Measurements from ENCODE around the gene UBL5. TPM values are rescaled to one million over a fixed set of nuclear protein-coding genes. Genes with fewer than 3 reads are reported as not detected.
A peak's percentile ranks its signal among the peaks of the same experiment; 100 is the strongest.
"Not testable (repeated sequence)": the region's sequence is repeated elsewhere in the genome, so short reads cannot be mapped to it uniquely, and the experiment has no call there.

The UBL5 gene
- total RNA-seq, 1 donor: 111 TPM

DNA sequence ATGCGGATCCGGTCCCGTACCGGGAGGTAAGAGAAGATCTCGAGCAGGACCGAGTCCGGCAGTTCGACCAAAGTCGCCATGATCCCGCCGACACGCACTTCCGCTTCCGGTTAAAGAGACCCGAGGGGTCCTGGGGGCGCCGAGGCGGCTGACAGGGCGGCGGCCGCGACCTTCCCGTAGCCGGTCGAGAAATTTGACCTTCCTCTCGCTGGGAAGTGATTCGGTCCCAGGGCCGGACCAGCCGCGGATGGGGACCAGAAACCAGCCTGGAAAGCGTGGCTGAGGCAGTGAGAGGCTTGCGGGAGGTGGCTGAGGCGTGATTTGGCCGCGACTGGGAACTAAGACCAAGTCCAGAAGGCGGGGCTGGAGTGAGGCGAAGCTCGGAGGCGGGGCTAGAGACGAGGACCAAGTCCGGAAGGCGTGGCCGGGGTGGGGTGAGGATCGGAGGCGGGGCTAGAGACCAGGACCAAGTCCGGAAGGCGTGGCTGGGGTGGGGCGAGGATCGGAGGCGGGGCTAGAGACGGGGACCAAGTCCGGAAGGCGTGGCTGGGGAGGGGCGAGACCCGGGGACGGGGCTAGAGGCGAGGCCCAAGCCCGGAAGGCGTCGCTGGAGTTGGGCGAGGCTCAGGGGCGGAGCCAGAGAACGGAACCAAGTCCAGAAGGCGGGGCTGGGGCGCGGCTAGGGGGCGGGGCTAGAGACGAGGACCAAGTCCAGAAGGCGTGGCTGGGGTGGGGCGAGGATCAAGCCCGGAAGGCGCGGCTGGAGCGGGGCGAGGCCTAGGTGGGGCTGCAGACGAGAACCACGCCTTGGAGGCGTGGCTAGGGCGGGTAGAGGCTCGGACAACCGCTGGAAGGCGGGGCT lies 8.8 kb upstream of the UBL5 start, which contains the start of gene FBXL12:
Gene FBXL12, minus strand, starts transcription at position 346 of the 862 bp plus-strand sequence. Its CDS starts 266 bp downstream, at position 80.
- H4K20me1 ChIP-seq (ENCODE audit: insufficient read depth, low read length): peaks cover 6% of the 10 kb centered on the region
- peak within 1 kb of the TSS; percentile 92 for H3K27ac ChIP-seq (ENCODE audit: low read depth, low read length)
- no peaks in the 10 kb centered on the region for H3K27me3 ChIP-seq (ENCODE audit: insufficient read depth, low read length)
- H3K4me1 ChIP-seq (ENCODE audit: insufficient read depth, low read length): peaks cover 11% of the 10 kb centered on the region
- TF ChIP-seq, protein P1, sequence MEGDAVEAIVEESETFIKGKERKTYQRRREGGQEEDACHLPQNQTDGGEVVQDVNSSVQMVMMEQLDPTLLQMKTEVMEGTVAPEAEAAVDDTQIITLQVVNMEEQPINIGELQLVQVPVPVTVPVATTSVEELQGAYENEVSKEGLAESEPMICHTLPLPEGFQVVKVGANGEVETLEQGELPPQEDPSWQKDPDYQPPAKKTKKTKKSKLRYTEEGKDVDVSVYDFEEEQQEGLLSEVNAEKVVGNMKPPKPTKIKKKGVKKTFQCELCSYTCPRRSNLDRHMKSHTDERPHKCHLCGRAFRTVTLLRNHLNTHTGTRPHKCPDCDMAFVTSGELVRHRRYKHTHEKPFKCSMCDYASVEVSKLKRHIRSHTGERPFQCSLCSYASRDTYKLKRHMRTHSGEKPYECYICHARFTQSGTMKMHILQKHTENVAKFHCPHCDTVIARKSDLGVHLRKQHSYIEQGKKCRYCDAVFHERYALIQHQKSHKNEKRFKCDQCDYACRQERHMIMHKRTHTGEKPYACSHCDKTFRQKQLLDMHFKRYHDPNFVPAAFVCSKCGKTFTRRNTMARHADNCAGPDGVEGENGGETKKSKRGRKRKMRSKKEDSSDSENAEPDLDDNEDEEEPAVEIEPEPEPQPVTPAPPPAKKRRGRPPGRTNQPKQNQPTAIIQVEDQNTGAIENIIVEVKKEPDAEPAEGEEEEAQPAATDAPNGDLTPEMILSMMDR (IDR thresholded peaks at IDR 0.05; ENCODE audit: extremely low read depth, low read depth, low read length): no peak
- peak within 1 kb of the TSS; percentile 95 for H2AFZ ChIP-seq (ENCODE audit: low read length)
- no peaks in the 10 kb centered on the region for H3K9me3 ChIP-seq (ENCODE audit: low read depth, low read length)
- H3K36me3 ChIP-seq (ENCODE audit: insufficient read depth, low read length): peaks cover 2% of the 10 kb centered on the region
- DNase-seq (ENCODE audit: insufficient read length, low spot score, missing footprints): peak; percentile 98
- H3K4me3 ChIP-seq (ENCODE audit: insufficient read depth, low read length): peak within 1 kb of the TSS; percentile 100
- H3K4me2 ChIP-seq (ENCODE audit: insufficient read depth, low read length): peak within 1 kb of the TSS; percentile 99
- peaks cover 43% of the 10 kb centered on the region for H3K79me2 ChIP-seq (ENCODE audit: insufficient read depth, low read length)

DNA sequence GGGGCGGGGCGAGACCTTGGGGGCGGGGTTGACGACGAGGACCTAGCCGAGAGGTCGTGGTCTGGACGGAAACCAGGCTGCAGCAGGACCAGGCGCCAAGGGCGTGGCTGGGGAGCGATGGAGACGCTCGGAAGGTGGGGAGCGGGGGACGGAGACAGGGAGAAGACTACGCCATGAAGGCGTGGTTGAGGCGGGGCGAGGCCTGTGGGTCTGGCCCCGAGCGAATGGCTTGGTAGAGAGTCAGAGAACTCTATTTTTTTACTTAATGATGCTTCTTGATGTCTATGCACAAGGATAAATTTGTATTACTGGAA lies 8.2 kb upstream of the UBL5 start:
- Histone ChIP-seq H3K4me3 (ENCODE audit: insufficient read depth, low read length) (peak overlapping the region; percentile 63), H2AFZ (ENCODE audit: low read length) (peak overlapping the region; percentile 77), H3K79me2 (ENCODE audit: insufficient read depth, low read length) (peaks cover 40% of the 10 kb centered on the region), H3K27ac (ENCODE audit: low read depth, low read length) (no peak overlapping the region), H3K4me2 (ENCODE audit: insufficient read depth, low read length) (peak overlapping the region; percentile 68), H3K36me3 (ENCODE audit: insufficient read depth, low read length) (peaks cover 2% of the 10 kb centered on the region), H3K27me3 (ENCODE audit: insufficient read depth, low read length) (no peaks in the 10 kb centered on the region), H3K4me1 (ENCODE audit: insufficient read depth, low read length) (peaks cover 11% of the 10 kb centered on the region), H3K9me3 (ENCODE audit: low read depth, low read length) (no peaks in the 10 kb centered on the region), H4K20me1 (ENCODE audit: insufficient read depth, low read length) (peaks cover 6% of the 10 kb centered on the region)
- TF ChIP-seq, protein P1 (IDR thresholded peaks at IDR 0.05; ENCODE audit: extremely low read depth, low read depth, low read length): no peak
- no peak for DNase-seq (ENCODE audit: insufficient read length, low spot score, missing footprints)

DNA sequence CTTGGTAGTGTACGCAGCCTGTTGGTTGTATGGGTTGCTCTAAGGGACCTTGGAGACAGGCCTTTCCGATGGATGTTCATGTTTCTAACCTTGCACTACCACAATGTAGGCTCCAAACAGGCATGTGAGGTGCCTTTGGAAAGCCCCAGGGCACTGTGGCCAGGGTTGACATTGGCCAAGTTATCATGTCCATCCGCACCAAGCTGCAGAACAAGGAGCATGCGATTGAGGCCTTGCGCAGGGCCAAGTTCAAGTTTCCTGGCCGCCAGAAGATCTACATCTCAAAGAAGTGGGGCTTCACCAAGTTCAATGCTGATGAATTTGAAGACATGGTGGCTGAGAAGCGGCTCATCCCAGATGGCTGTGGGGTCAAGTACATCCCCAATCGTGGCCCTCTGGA lies 7.7 kb upstream of the UBL5 start:
- Histone ChIP-seq H3K4me1 (ENCODE audit: insufficient read depth, low read length) (peaks cover 11% of the 10 kb centered on the region), H3K79me2 (ENCODE audit: insufficient read depth, low read length) (peaks cover 36% of the 10 kb centered on the region), H3K4me3 (ENCODE audit: insufficient read depth, low read length) (peak overlapping the region; percentile 63), H3K4me2 (ENCODE audit: insufficient read depth, low read length) (peak overlapping the region; percentile 68)
- not testable (repeated sequence) for H4K20me1 ChIP-seq (ENCODE audit: insufficient read depth, low read length); H3K36me3 ChIP-seq (ENCODE audit: insufficient read depth, low read length); DNase-seq (ENCODE audit: insufficient read length, low spot score, missing footprints); H2AFZ ChIP-seq (ENCODE audit: low read length); H3K27me3 ChIP-seq (ENCODE audit: insufficient read depth, low read length); H3K9me3 ChIP-seq (ENCODE audit: low read depth, low read length); H3K27ac ChIP-seq (ENCODE audit: low read depth, low read length)

DNA sequence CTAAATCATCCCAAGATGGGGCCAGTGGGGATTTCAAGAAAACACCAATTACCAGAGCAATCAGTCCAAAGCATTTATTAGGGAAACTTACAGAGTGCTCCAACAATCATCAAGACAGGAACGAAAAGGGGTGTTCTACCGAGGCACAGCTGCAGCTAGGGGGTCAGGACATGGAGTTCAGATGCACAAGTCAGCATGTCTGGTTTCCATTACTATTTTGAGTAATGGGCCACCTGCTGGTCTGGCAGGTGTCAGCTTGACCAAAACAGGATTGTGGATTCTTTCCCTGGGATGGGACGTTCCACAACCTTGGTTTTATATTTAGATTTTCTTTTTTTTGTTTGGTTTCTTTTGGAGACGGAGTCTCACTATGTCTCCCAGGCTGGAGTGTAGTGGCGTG lies 3.9 kb upstream of the UBL5 start:
- Histone ChIP-seq H3K9me3 (ENCODE audit: low read depth, low read length) (no peaks in the 10 kb centered on the region), H3K4me3 (ENCODE audit: insufficient read depth, low read length) (no peak overlapping the region), H3K36me3 (ENCODE audit: insufficient read depth, low read length) (peaks cover 2% of the 10 kb centered on the region), H3K4me1 (ENCODE audit: insufficient read depth, low read length) (peaks cover 9% of the 10 kb centered on the region), H4K20me1 (ENCODE audit: insufficient read depth, low read length) (peaks cover 13% of the 10 kb centered on the region), H3K79me2 (ENCODE audit: insufficient read depth, low read length) (peaks cover 31% of the 10 kb centered on the region), H2AFZ (ENCODE audit: low read length) (no peak overlapping the region), H3K4me2 (ENCODE audit: insufficient read depth, low read length) (no peak overlapping the region), H3K27me3 (ENCODE audit: insufficient read depth, low read length) (no peaks in the 10 kb centered on the region), H3K27ac (ENCODE audit: low read depth, low read length) (no peak overlapping the region)
- no peak for DNase-seq (ENCODE audit: insufficient read length, low spot score, missing footprints)
- TF ChIP-seq, protein P1 (IDR thresholded peaks at IDR 0.05; ENCODE audit: extremely low read depth, low read depth, low read length): no peak

Data from osteoblast (primary cell).